Measurements from ENCODE around the gene REM2.
"Not testable (repeated sequence)": the region's sequence is repeated elsewhere in the genome, so short reads cannot be mapped to it uniquely, and the experiment has no call there.

REM2 gene

GRCh38 chr14:22848351-22849164, 34.5 kb upstream of the REM2 start:
- no peak for DNase-seq (ENCODE audit: low read depth)

GRCh38 chr14:22849212-22849819, 33.7 kb upstream of the REM2 start:
- DNase-seq (ENCODE audit: low read depth) = no peak

DNA sequence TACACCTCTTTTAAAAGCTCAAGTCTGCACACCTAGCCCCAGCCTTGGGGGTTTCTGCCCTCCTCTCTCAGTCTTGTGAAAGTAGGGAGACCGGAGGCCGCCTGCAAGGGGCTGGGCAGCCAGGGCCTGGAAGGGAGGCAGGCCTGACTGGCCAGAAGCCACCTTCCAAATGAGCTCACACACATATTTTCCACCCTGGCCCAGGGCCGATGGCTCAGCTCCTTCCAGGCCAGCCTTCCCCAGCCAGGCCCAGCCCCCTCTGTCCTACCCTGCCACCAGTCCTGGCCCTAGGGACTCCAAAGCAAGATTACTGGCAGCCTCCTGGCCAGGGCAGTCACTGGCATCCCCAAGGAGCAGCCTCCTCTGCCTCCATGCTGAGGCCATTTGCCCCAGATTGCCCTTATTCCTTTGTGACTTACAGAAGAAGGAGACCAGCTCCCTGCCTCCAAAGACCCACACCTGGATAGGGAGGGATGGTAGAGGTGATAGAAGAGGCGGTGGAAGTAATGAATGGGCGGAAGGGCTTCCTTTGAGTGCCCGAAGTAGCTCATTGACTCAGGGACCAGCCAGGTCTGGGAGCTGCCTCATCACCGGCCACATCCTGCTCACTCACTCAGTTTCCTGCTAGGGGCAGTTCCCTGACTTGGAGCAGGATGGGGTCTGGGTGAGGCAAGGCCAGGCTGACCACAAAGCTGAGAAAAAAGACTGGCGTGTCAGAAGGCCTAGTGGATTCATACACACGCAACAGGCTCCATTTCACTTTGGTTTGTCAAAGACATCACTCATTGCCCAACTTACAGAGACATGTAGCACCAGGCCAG, 31.9 kb upstream of the REM2 start:
- DNase-seq (ENCODE audit: low read depth) = no peak

- DNase-seq (ENCODE audit: low read depth) = not testable (repeated sequence)
Observed at GRCh38 chr14:22852178-22852577, 30.8 kb upstream of the REM2 start.

GRCh38 chr14:22852599-22852939, 30.5 kb upstream of the REM2 start:
- no peak for DNase-seq (ENCODE audit: low read depth)

DNA sequence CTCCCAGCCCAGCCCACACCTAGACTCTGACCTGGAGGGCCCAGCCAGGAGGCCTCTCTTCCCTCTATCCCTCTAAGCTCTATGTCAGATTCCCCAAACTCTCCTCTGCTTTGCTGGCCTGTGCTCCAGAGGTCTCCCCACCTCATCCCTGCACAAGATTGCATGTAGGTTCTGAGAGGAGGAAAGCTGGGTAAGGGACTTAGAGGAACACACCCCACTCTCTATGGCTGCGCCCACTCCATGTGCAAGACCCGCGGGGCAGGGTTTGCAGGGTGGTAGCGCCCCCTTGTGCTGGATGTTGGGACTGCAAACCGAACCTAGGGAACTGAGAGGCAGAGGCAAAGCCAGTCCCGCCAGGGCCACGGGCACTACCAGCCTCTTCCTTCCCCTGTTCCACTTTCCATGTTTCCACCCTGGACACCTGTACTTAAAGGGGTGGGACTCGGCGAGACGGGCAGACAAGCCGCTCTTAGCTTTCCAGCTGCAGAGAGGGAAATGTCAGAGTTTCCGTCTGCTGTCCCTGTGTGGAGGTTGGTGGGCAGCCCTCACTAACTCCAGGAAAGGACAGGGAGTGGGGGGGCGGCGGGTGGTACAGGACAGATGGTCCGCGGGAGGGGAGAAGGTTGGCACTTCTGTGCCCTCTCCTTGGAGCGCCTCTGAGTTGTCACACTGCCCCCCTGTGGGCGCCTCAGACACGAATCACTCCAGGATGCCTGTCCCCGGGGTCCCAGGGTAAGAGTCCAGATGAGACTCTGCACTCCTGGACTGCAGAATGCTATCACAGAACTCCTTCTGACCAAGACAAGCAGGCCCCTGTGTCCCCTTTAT, 29.9 kb upstream of the REM2 start:
- DNase-seq (ENCODE audit: low read depth) = peak; percentile 99

- not testable (repeated sequence) for DNase-seq (ENCODE audit: low read depth)
Observed at GRCh38 chr14:22854296-22854695, 28.7 kb upstream of the REM2 start.

GRCh38 chr14:22854963-22855724, 27.9 kb upstream of the REM2 start:
- no peak for DNase-seq (ENCODE audit: low read depth)

- no peak for DNase-seq (ENCODE audit: low read depth)
Observed at GRCh38 chr14:22856428-22856827, 26.6 kb upstream of the REM2 start.

DNA sequence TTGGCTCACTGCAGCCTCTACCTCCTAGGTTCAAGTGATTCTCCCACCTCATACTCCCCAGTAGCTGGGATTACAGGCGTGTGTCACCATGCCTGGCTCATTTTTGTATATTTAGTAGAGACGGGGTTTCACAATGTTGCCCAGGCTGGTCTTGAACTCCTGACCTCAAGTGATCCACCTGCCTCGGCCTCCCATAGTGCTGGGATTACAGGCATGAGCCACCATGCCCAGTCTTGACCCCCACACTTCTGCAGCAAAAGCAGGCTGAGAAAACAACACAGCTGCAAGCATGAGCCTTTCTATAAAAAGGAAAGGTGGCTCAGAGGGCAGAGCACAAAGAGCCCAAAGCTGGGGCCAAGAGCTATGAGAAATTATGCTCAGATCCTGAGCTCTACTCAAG, 22.6 kb upstream of the REM2 start:
- not testable (repeated sequence) for DNase-seq (ENCODE audit: low read depth)

- DNase-seq (ENCODE audit: low read depth) = no peak
Observed at GRCh38 chr14:22861651-22862050, 21.4 kb upstream of the REM2 start.

- no peak for DNase-seq (ENCODE audit: low read depth)
Observed at GRCh38 chr14:22864979-22865378, 18.0 kb upstream of the REM2 start.

DNA sequence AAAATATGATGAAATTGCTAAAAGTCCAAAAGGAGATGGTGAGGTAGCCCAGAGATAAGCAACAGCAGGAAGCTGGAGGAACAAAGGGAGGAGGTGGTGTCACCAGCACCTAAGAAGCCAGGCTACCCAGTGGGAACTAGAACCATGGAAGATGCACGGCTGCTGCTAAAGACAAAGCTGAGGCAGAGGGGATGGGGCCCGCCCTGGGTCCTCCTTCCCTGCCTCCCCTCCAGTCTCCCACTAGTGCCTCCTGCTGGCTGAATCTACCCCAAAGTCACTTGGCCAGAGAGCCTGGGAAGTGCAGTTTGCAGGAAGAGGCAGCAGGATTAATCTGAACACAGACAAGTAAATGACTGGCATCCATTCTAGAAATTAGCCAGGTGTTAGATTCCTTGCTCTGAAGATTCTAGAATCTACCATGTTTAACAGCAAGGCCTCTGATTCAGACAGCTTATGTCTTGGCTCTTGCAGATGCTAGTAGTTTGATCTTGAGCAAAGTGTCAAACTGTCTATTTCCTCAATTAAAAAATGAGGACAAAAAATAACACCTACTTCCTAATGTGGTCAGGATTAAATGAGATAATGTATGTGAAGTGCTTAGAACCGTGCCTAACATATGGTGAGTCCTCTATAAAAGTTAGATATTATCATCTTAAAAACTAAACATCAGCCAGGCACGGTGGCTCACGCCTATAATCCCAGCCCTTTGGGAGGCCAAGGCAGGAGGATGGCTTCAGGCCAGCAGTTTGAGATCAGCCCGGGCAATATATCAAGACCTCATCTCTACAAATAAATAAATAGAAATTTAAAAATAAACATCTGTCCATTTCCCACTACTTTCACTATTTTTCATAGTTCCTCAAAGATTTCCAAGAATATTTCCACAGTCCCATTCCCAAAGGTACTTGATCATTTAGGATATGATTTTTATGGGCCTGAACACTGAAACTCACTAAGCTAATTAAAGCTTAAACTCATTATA, 17.3 kb upstream of the REM2 start:
- DNase-seq (ENCODE audit: low read depth) = no peak

DNA sequence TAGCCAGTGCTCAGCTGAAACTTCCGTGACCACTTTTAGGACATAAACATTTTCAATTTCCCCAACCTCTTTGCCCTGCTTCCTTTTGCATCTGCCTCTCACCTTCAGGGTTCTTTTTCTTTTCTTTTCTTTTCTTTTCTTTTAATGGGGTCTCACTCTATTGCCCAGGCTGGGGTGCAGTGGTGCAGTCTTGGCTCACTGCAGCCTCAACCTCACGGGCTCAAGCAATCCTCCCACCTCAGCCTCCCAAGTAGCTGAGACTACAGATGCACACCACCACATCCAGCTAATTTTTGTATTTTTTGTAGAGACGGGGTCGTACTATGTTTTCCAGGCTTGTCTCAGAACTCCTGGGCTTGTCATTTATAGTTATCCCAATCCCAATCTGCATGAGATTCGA, 16.1 kb upstream of the REM2 start:
- DNase-seq (ENCODE audit: low read depth) = no peak

DNA sequence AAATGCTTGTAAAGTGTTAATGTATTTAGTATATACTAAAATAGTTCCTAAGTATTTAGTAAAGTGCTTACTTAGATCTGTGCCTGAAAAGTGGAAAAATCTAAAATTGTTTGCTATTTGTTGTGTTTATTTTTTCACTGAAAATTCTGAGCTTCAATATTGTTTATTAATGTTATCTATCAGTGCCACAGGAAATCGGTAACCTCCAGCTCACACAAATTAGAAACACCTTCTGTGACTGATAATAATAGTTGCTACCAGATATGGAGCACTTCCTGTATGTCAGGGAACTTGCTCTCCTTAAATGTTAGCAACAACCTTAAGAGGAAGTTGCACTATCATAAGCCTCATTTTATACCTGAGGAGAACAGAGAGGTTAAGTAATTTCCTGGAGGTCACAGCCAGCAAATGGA, 12.2 kb upstream of the REM2 start:
- DNase-seq (ENCODE audit: low read depth) = no peak

DNA sequence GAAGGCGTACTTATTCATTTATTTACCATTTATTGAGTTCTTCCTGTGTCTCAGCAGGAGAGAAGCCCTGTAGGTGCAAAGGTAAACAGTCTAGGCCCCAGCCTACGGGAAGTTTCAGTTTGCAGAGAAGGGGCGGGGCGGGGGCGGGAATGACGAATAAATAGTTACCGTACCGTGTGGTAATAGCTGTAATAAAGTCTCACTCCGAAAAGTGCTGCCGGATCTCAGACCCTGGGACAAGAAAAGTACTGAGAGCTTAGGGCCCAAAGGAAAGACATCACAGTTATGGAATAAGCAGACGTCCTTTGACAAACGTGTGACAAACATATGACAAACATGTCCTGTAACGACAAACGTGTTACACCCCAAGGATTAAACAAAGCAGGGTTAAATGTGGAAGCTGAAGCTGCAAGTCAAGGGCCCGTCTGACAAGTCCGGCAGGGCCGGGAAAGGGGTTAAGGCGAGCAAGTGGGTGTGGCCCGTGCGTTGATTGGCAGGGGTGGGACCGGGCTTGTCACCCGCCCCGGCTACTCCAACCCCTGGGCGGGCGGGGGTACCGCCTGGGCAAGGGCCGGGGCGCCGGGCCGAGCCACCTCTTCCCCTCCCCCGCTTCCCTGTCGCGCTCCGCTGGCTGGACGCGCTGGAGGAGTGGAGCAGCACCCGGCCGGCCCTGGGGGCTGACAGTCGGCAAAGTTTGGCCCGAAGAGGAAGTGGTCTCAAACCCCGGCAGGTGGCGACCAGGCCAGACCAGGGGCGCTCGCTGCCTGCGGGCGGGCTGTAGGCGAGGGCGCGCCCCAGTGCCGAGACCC, 11.6 kb upstream of the REM2 start, which contains the start of gene LRP10:
Gene LRP10 (plus strand): TSS at position 517 of the 809 bp plus-strand sequence. CDS start 564 bp downstream, outside the sequence.
- DNase-seq (ENCODE audit: low read depth) = peak; percentile 33

DNA sequence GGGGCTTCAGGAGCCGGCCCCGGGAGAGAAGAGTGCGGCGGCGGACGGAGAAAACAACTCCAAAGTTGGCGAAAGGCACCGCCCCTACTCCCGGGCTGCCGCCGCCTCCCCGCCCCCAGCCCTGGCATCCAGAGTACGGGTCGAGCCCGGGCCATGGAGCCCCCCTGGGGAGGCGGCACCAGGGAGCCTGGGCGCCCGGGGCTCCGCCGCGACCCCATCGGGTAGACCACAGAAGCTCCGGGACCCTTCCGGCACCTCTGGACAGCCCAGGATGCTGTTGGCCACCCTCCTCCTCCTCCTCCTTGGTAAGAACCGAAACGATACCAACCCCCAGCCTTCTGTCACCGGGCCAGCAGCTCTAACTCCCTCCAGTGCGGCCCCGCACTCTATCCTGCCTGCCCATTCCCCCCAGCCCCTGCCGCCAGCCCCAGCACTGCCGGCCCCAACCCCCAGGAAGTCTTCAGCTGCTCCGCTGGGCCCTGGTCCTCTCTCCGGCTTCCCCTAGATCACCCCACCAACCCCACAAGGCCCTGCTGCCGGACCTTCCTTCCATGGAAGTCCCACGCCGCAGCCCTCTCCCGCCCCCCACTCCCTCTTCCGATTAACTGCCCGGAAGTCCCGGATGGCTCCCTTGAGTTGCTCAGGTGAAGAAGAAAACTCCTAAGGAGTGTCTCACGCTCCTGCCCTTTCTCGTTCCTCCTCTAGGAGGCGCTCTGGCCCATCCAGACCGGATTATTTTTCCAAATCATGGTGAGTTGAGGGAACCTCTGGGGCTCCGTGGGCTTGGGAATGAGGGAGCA, 10.8 kb upstream of the REM2 start:
- peak; percentile 48 for DNase-seq (ENCODE audit: low read depth)

DNA sequence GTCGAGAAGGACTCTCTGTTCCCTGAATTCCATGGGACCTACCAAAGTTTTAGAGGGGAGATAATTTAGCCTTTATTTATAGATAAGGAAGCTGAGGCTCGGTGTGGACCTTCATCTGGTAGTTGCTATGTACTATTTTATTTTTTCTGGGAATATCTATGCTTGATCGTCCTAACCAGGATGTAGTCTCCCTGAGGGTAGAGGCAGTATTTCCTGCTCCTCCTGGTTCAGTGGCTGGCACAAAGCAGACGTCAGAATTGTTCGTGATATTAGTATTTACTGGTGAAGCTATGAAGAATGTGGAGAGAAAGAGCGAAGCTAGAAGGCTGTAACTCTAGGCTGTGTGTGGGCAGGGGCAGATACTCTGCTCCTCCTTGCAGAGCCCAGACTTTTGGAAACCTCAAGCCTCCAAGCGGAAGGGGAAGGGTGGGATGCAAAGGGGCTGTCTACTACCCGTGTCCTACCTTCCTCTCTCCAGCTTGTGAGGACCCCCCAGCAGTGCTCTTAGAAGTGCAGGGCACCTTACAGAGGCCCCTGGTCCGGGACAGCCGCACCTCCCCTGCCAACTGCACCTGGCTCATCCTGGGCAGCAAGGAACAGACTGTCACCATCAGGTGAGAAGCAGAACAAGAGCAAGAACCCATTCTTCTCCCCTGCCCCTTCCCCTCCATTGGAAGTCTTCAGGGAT, 10.0 kb upstream of the REM2 start:
- no peak for DNase-seq (ENCODE audit: low read depth)
